H1 (cell line): ENCODE measurements around the gene DDX60. TPM values are rescaled to one million over a fixed set of nuclear protein-coding genes. Genes with fewer than 3 reads are reported as not detected.

Source experiments
- CTCF ChIA-PET: fragments of 300-600 bp; sonication (Branson Sonifier 250); formaldehyde crosslinking; loops from one replicate; lab custom pipeline; 2021; ENCODE audit not compliant: partially characterized antibody; lab: Charles Lee
- POLR2A ChIA-PET: fragments of 300-600 bp; sonication (Branson Sonifier 250); formaldehyde crosslinking; loops from one replicate; lab custom pipeline; 2021; ENCODE audit warnings: inconsistent platforms; ENCODE audit not compliant: partially characterized antibody; lab: Charles Lee
- DNase-seq, 2 experiments: peaks; one replicate each; pipeline versions ENCODE4 v3.0.0 to v3.0.0-alpha.2; 2010 to 2022; ENCODE audit warnings: low spot score in 2 of 2, low read depth in 1 of 2, mixed read lengths in 1 of 2
- FAIRE-seq: peaks from 2 replicates; lab custom pipeline; 2011; peaks lifted over from hg19 to GRCh38; lab: Jason Lieb, UNC
- H2AFZ ChIP-seq: 2 replicates; pipeline ENCODE4 v1.8.1; 2012; ENCODE audit warnings: low read length, inconsistent platforms
- H2AK5ac ChIP-seq: 2 replicates; pipeline ENCODE4 v1.6.1; 2013; ENCODE audit warnings: low read depth, low read length
- H2BK120ac ChIP-seq: replicated peaks from 2 replicates; pipeline ENCODE3; 2013; ENCODE audit warnings: low read depth, low read length, inconsistent platforms
- H2BK12ac ChIP-seq: 2 replicates; pipeline ENCODE4 v1.6.1; 2013; ENCODE audit warnings: low read depth, low read length
- H2BK15ac ChIP-seq: 2 replicates; pipeline ENCODE4 v1.6.1; 2013; ENCODE audit warnings: low read length
- H2BK20ac ChIP-seq: 2 replicates; pipeline ENCODE4 v1.6.1; 2013; ENCODE audit warnings: low read length
- H2BK5ac ChIP-seq: 2 replicates; pipeline ENCODE4 v1.6.1; 2013; ENCODE audit warnings: low read depth, low read length
- H3K14ac ChIP-seq: 2 replicates; pipeline ENCODE4 v1.6.1; 2013; ENCODE audit warnings: inconsistent platforms; ENCODE audit not compliant: insufficient read length
- H3K18ac ChIP-seq: 2 replicates; pipeline ENCODE4 v1.6.1; 2013; ENCODE audit warnings: low read length; ENCODE audit errors: extremely low read depth
- H3K23ac ChIP-seq: 2 replicates; pipeline ENCODE4 v1.6.1; 2013; ENCODE audit warnings: inconsistent platforms; ENCODE audit not compliant: insufficient read length
- H3K23me2 ChIP-seq: 2 replicates; pipeline ENCODE4 v1.6.1; 2013; ENCODE audit warnings: low read depth, low read length
- H3K27ac ChIP-seq: 2 replicates; pipeline ENCODE4 v1.6.1; 2011; ENCODE audit warnings: low read depth, low read length, inconsistent platforms
- H3K27me3 ChIP-seq, 4 experiments: replicated peaks in 1 of 4; 1 replicate in 1 of 4; 2 replicates in 3 of 4; pipeline versions ENCODE4 v1.6.1 to v1.8.1; 2011 to 2013; ENCODE audit warnings: low read length in 3 of 4, mild to moderate bottlenecking in 3 of 4, inconsistent platforms in 2 of 4, mixed read lengths in 2 of 4, moderate library complexity in 1 of 4; ENCODE audit not compliant: control insufficient read depth in 3 of 4, insufficient read depth in 3 of 4; ENCODE audit errors: extremely low read depth in 1 of 4
- H3K36me3 ChIP-seq, 4 experiments: 2 replicates each; pipeline versions ENCODE4 v1.6.1 to v1.8.1; 2011 to 2013; ENCODE audit warnings: mild to moderate bottlenecking in 4 of 4, low read length in 3 of 4, moderate library complexity in 2 of 4, control low read depth in 1 of 4, inconsistent platforms in 1 of 4; ENCODE audit not compliant: insufficient read depth in 4 of 4, control insufficient read depth in 2 of 4
- H3K4ac ChIP-seq: replicated peaks from 2 replicates; pipeline ENCODE3; 2013; ENCODE audit warnings: low read length, low read depth, mixed read lengths, inconsistent platforms; ENCODE audit not compliant: insufficient read length
- H3K4me1 ChIP-seq, 4 experiments: replicated peaks in 1 of 4; 1 replicate in 1 of 4; 2 replicates in 3 of 4; pipeline versions ENCODE4 v1.6.1 to v1.8.1; 2011 to 2013; ENCODE audit warnings: low read length in 3 of 4, inconsistent platforms in 2 of 4, mixed read lengths in 1 of 4; ENCODE audit not compliant: insufficient read depth in 4 of 4, control insufficient read depth in 3 of 4
- H3K4me2 ChIP-seq, 2 experiments: 2 replicates each; pipeline versions ENCODE4 v1.6.1 to v1.8.1; 2011 to 2013; ENCODE audit warnings: low read depth in 2 of 2, low read length in 2 of 2, control low read depth in 1 of 2, inconsistent platforms in 1 of 2, mild to moderate bottlenecking in 1 of 2; ENCODE audit not compliant: insufficient read depth in 1 of 2
- H3K4me3 ChIP-seq, 4 experiments: fragments of 200-600, 300-600 bp in 1 of 4; sonication (generic), shearing (Covaris generic), sonication (Bioruptor Twin) in 1 of 4; 2 replicates each; pipeline versions ENCODE4 v1.5.1 to v1.8.1; 2011 to 2016; ENCODE audit warnings: low read length in 4 of 4, low read depth in 3 of 4, control low read depth in 2 of 4, inconsistent platforms in 2 of 4, mild to moderate bottlenecking in 2 of 4, mixed read lengths in 1 of 4, moderate library complexity in 1 of 4; ENCODE audit not compliant: insufficient read depth in 2 of 4; ENCODE audit errors: extremely low read depth in 1 of 4
- H3K56ac ChIP-seq: replicated peaks from 2 replicates; pipeline ENCODE3; 2013; ENCODE audit warnings: low read depth, mild to moderate bottlenecking, mixed read lengths, low read length, inconsistent platforms; ENCODE audit not compliant: insufficient read length
- H3K79me1 ChIP-seq: 2 replicates; pipeline ENCODE4 v1.6.1; 2013; ENCODE audit warnings: low read depth, low read length, control low read depth
- H3K79me2 ChIP-seq, 2 experiments: 2 replicates each; pipeline versions ENCODE4 v1.6.1 to v1.8.1; 2012 to 2013; ENCODE audit warnings: low read length in 2 of 2, mild to moderate bottlenecking in 2 of 2, inconsistent platforms in 1 of 2; ENCODE audit not compliant: insufficient read depth in 2 of 2, control insufficient read depth in 1 of 2
- H3K9ac ChIP-seq, 4 experiments: replicated peaks in 1 of 4; 1 replicate in 1 of 4; 2 replicates in 3 of 4; pipeline versions ENCODE4 v1.6.1 to v1.8.1; 2011 to 2013; ENCODE audit warnings: low read depth in 3 of 4, low read length in 3 of 4, control low read depth in 2 of 4, mild to moderate bottlenecking in 2 of 4, moderate library complexity in 2 of 4, inconsistent platforms in 1 of 4; ENCODE audit errors: extremely low read depth in 1 of 4
- H3K9me3 ChIP-seq, 2 experiments: 2 replicates each; pipeline versions ENCODE4 v1.6.1 to v1.8.1; 2012 to 2013; ENCODE audit warnings: mild to moderate bottlenecking in 2 of 2, moderate library complexity in 2 of 2, control low read depth in 1 of 2, inconsistent platforms in 1 of 2, low read depth in 1 of 2, low read length in 1 of 2, mixed read lengths in 1 of 2; ENCODE audit not compliant: insufficient read depth in 2 of 2
- H4K20me1 ChIP-seq, 2 experiments: replicated peaks in 1 of 2; 2 replicates each; pipeline versions ENCODE3 to v1.8.1; 2011 to 2013; ENCODE audit warnings: inconsistent platforms in 2 of 2, low read length in 2 of 2, mild to moderate bottlenecking in 1 of 2; ENCODE audit not compliant: insufficient read depth in 2 of 2, control insufficient read depth in 1 of 2
- H4K5ac ChIP-seq: 2 replicates; pipeline ENCODE4 v1.6.1; 2013; ENCODE audit warnings: low read length, low read depth, mixed read lengths, inconsistent platforms; ENCODE audit not compliant: insufficient read length
- H4K8ac ChIP-seq: 2 replicates; pipeline ENCODE4 v1.8.0; 2013; ENCODE audit warnings: mild to moderate bottlenecking, moderate library complexity, low read length, inconsistent platforms; ENCODE audit not compliant: insufficient read depth; ENCODE audit errors: extremely low read depth
- H4K91ac ChIP-seq: replicated peaks from 2 replicates; pipeline ENCODE3; 2013; ENCODE audit warnings: low read length, mixed read lengths, inconsistent platforms; ENCODE audit not compliant: insufficient read length
- BCL11A ChIP-seq, 2 experiments: IDR thresholded peaks; one replicate each; pipeline ENCODE4 v1.6.1; 2011; ENCODE audit warnings: low read depth in 2 of 2, low read length in 2 of 2, mild to moderate bottlenecking in 2 of 2
- BRCA1 ChIP-seq: IDR thresholded peaks from 2 replicates; pipeline ENCODE4 v1.6.1; 2012; ENCODE audit warnings: low read depth, low read length, improper control_type of control experiment
- GTF2F1 ChIP-seq: IDR thresholded peaks from 2 replicates; pipeline ENCODE4 v1.6.1; 2012; ENCODE audit warnings: low read depth, low read length, improper control_type of control experiment, borderline replicate concordance
- JUND ChIP-seq: IDR thresholded peaks from 2 replicates; pipeline ENCODE4 v1.6.1; 2011; ENCODE audit warnings: mild to moderate bottlenecking, improper control_type of control experiment, low read length
- KDM1A ChIP-seq: fragments of 200-600, 300-600 bp; sonication (generic); IDR thresholded peaks from 2 replicates; pipeline ENCODE4 v1.7.1; 2016; ENCODE audit warnings: mild to moderate bottlenecking, low read length, borderline replicate concordance
- KDM5A ChIP-seq: fragments of 200-600 bp; IDR thresholded peaks from 2 replicates; pipeline ENCODE4 v1.7.1; 2012; ENCODE audit warnings: mild to moderate bottlenecking, low read length, inconsistent platforms, mixed read lengths
- MAFK ChIP-seq: IDR thresholded peaks from 2 replicates; pipeline ENCODE4 v1.6.1; 2012; ENCODE audit warnings: low read depth, mild to moderate bottlenecking, improper control_type of control experiment, low read length
- SIN3A ChIP-seq, 2 experiments: IDR thresholded peaks in 1 of 2; conservative IDR thresholded peaks in 1 of 2; 2 replicates each; pipeline ENCODE4 v1.6.1; 2011 to 2012; ENCODE audit warnings: low read length in 2 of 2, improper control_type of control experiment in 1 of 2, low read depth in 1 of 2, mild to moderate bottlenecking in 1 of 2
- SIRT6 ChIP-seq: IDR thresholded peaks from one replicate; pipeline ENCODE4 v1.7.1; 2012; ENCODE audit warnings: low read length, inconsistent platforms
- TBP ChIP-seq: IDR thresholded peaks from 2 replicates; pipeline ENCODE4 v1.6.1; 2011; ENCODE audit warnings: low read depth, low read length, improper control_type of control experiment
- TCF12 ChIP-seq: IDR thresholded peaks from 2 replicates; pipeline ENCODE4 v1.6.1; 2011; ENCODE audit warnings: low read depth, mild to moderate bottlenecking, low read length
- WGBS, 2 experiments: shearing (Covaris generic) in 1 of 2; methylation state at CpG; one replicate each; pipeline versions ENCODE4 v1.1.6 to v1.1.7; 2013 to 2015; ENCODE audit warnings: low lambda C conversion rate in 2 of 2, mixed read lengths in 2 of 2, inconsistent platforms in 1 of 2, low coverage in 1 of 2, missing lambda C conversion rate in 1 of 2; ENCODE audit not compliant: insufficient replicate concordance in 2 of 2, insufficient coverage in 1 of 2, insufficient read length in 1 of 2; ENCODE audit errors: extremely low coverage in 1 of 2, missing lambda C conversion rate in 1 of 2; 5-methylcytosine and 5-hydroxymethylcytosine counted together
- polyA plus RNA-seq, 7 experiments: library from polyadenylated mRNA; depleted of rRNA in 3 of 7; stranded (reverse) in 5 of 7; unstranded in 2 of 7; fragments of >200 nt in 5 of 7; fragments of 200-250 nt in 2 of 7; gene quantifications; 1 replicate in 5 of 7; 2 replicates in 1 of 7; 4 replicates in 1 of 7; pipeline versions ENCODE4 v1.2.1 to v1.2.3, GENCODE V29; 2011 to 2013; ENCODE audit warnings: missing spikeins in 2 of 7, mixed read lengths in 2 of 7
- total RNA-seq: library from RNA; stranded (reverse); fragmentation: NEBNext Ultra II Directional; extraction: Animal tissue kit (Norgen Biotek cat#: 25700); gene quantifications from 2 replicates; pipeline ENCODE4 v1.2.1, GENCODE V29; 2021
- TF ChIP-seq, protein P1 (sequence below): IDR thresholded peaks from 2 replicates; pipeline ENCODE4 v1.6.1; 2012; ENCODE audit warnings: inconsistent platforms

The DDX60 gene
- total and polyA plus RNA-seq, 2 of the 8 experiments (the other 6 are each of a cell fraction or from before 2014, with no cell fraction given), result 1.00 to 1.6 TPM

DNA sequence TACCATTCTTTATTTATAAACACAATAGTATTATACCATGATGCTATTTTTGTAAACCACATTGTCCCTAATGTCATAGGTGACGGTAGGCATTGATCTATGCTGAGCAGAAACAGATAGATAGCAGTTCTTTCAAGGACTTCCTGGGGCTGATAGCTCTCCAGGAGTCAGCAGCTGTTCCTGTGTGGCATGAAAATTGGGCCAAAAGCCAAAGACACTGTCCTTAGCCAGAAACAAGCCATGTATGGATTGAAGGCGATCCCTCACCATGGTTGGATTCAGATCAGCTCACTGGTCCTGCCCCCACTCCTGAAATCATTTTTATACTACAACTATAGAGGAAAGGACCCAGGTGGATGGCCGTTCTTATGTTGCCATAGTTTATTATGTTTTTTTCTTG lies 53.6 kb downstream of the DDX60 start:
- no peak overlapping the region for H4K8ac ChIP-seq
- ChIA-PET CTCF (interaction anchor here (1.7 kb wide), 1 partner anchor 11 kb away, joined by 4 read pairs; no protein-coding TSS in a partner anchor), POLR2A (no interaction called here)
- 64% methylated on average over 3 of the region's 3 CpGs; no CpG with 5 or more reads in 1 of the 2 experiments for whole genome bisulfite sequencing, 2 experiments
- H2AK5ac ChIP-seq, result no peak overlapping the region
- no peak overlapping the region for H3K27ac ChIP-seq
- no peak overlapping the region for H2BK15ac ChIP-seq
- H3K36me3 ChIP-seq, result no peaks in the 10 kb centered on the region
- no peak overlapping the region for H3K4ac ChIP-seq
- H3K27me3 ChIP-seq, result no peaks in the 10 kb centered on the region
- H3K23me2 ChIP-seq, result no peaks in the 10 kb centered on the region
- H4K91ac ChIP-seq, result no peak overlapping the region
- no peak overlapping the region for H2BK5ac ChIP-seq
- H3K79me1 ChIP-seq, result no peaks in the 10 kb centered on the region
- no peak overlapping the region for H3K4me2 ChIP-seq
- no peak overlapping the region for H3K14ac ChIP-seq
- H4K20me1 ChIP-seq, result no peaks in the 10 kb centered on the region
- no peak overlapping the region for H2AFZ ChIP-seq
- FAIRE-seq, result no peak
- no peak overlapping the region for H2BK120ac ChIP-seq
- no peaks in the 10 kb centered on the region for H3K9me3 ChIP-seq
- no peak overlapping the region for H2BK20ac ChIP-seq
- H3K9ac ChIP-seq, result no peak overlapping the region
- H3K23ac ChIP-seq, result no peak overlapping the region
- DNase-seq, result no peak
- H3K56ac ChIP-seq, result no peak overlapping the region
- no peak overlapping the region for H4K5ac ChIP-seq
- no peaks in the 10 kb centered on the region for H3K4me1 ChIP-seq
- TF ChIP-seq, protein P1, sequence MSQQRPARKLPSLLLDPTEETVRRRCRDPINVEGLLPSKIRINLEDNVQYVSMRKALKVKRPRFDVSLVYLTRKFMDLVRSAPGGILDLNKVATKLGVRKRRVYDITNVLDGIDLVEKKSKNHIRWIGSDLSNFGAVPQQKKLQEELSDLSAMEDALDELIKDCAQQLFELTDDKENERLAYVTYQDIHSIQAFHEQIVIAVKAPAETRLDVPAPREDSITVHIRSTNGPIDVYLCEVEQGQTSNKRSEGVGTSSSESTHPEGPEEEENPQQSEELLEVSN, result no peak
- TF ChIP-seq KDM1A (no peak), MAFK (no peak), BCL11A (IDR thresholded peaks at IDR 0.05; ENCODE audit: low read depth in 2 of 2, low read length in 2 of 2) (no peak), KDM5A (no peak), SIN3A (conservative IDR thresholded peaks at IDR 0.05 in 1 of 2, IDR thresholded peaks at IDR 0.05 in 1 of 2; ENCODE audit: low read depth in 1 of 2, low read length in 2 of 2) (no peak), GTF2F1 (no peak), BRCA1 (no peak), TBP (no peak), JUND (no peak), TCF12 (no peak), SIRT6 (no peak)
- H2BK12ac ChIP-seq, result no peak overlapping the region
- H3K18ac ChIP-seq, result no peak overlapping the region
- H3K79me2 ChIP-seq, result no peaks in the 10 kb centered on the region
- no peak overlapping the region for H3K4me3 ChIP-seq
